ENCODE results near the gene HDHD5.

- TF ChIP-seq ZNF274 (IDR thresholded peaks at IDR 0.05; ENCODE audit: low read depth, low read length) (no peak), YY1 (IDR thresholded peaks at IDR 0.05; ENCODE audit: insufficient read depth, insufficient read length) (no peak), SUZ12 (IDR thresholded peaks at IDR 0.05; ENCODE audit: extremely low read depth, insufficient read depth, insufficient read length) (no peak)
These were observed 63.5 kb downstream of the HDHD5 start for GRCh38 chr22:17095538-17095937.

All from NT2/D1 (cell line).